HG03457 (cell line): ENCODE measurements around the gene FKRP.
"Not testable (repeated sequence)": the region's sequence is repeated elsewhere in the genome, so short reads cannot be mapped to it uniquely, and the experiment has no call there.

Experiments used
- ATAC-seq: cut with Tn5 transposase; IDR thresholded peaks from one replicate; pipeline ENCODE4 v1.9.1; 2021; ENCODE audit warnings: moderate number of reproducible peaks; ENCODE audit not compliant: unreplicated experiment

Gene FKRP

GRCh38 chr19:46755853-46756543 lies 10.1 kb downstream of the FKRP start:
- ATAC-seq, result no peak

- no peak for ATAC-seq
Measured at GRCh38 chr19:46756544-46756888, 10.7 kb downstream of the FKRP start.

- ATAC-seq, result no peak
Measured at GRCh38 chr19:46759206-46759605, 13.3 kb downstream of the FKRP start.

- ATAC-seq, result no peak
Measured at GRCh38 chr19:46759817-46760333, 14.0 kb downstream of the FKRP start.

- no peak for ATAC-seq
Measured at GRCh38 chr19:46760363-46760762, 14.5 kb downstream of the FKRP start.

DNA sequence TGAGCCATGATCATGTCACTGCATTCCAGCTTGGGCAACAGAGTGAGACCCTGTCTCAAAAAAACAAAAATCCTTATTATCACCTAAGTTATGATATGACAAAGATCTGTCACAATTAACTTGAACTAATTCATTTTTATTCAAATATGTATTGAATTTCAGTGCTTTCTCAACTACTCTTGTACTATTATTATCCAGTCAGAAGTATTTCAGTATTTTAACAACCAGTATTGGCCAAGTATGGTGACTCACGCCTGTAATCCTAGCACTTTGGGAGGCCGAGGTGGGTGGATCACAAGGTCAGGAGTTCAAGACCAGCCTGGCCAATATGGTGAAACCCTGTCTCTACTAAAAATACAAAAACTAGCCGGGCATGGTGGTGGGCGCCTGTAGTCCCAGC lies 15.0 kb downstream of the FKRP start:
- not testable (repeated sequence) for ATAC-seq

GRCh38 chr19:46761418-46761831 lies 15.6 kb downstream of the FKRP start:
- ATAC-seq, result no peak

DNA sequence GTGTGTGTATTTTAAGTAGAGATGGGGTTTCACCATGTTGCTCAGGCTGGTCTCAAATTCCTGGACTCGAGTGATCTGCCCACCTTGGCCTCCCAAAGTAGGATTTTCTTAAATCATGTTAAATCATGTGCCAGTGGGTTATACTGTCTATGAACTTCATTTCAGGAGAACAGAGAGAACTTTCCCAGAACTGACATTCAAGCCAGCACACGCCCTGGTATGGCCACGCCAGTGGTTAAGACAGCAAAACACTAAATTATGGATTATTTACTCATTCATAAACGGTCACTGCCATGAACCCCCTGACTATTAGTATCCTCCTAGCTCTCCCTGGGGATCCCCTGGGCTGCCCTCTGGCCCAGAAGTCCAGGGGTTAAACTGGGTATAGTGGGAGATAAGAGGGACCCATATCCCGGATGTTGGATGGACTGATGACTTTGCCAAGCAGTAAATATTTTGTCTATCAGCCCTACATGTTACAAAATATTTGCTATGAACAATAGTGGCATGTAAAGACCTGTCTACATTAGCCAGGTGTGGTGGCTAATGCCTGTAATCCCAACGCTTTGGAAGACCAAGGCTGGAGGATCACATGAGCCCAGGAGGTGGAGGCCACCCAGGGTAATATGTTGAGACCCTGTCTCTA lies 16.5 kb downstream of the FKRP start:
- ATAC-seq, result no peak

DNA sequence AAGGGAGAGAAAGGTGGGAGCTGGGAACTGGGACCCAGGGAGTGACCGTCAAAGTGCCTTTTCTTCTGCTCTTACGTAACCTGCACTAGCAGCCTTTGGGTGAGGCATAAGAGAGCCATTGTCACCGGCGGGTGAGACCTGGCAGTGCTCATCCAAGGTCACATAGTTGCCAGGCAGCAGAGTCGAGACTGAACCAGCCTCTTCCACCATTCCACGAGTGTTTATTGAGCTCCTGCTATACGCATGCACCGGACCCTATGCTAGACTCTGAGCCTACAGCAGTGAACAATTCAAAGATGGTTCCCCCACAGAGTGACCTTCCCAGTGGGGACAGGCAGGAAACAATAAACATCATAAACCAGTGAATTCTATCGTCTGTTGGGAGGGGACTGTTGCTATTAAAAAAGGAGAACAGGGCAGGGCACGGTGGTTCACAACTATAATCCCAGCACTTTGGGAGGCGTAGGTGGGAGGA lies 19.0 kb downstream of the FKRP start:
- no peak for ATAC-seq

- ATAC-seq, result no peak
Measured at GRCh38 chr19:46766569-46767317, 20.9 kb downstream of the FKRP start.

GRCh38 chr19:46768746-46769145 lies 22.9 kb downstream of the FKRP start:
- not testable (repeated sequence) for ATAC-seq

- no peak for ATAC-seq
Measured at GRCh38 chr19:46772170-46773017, 26.5 kb downstream of the FKRP start.

GRCh38 chr19:46773018-46773399 lies 27.2 kb downstream of the FKRP start:
- ATAC-seq, result no peak

DNA sequence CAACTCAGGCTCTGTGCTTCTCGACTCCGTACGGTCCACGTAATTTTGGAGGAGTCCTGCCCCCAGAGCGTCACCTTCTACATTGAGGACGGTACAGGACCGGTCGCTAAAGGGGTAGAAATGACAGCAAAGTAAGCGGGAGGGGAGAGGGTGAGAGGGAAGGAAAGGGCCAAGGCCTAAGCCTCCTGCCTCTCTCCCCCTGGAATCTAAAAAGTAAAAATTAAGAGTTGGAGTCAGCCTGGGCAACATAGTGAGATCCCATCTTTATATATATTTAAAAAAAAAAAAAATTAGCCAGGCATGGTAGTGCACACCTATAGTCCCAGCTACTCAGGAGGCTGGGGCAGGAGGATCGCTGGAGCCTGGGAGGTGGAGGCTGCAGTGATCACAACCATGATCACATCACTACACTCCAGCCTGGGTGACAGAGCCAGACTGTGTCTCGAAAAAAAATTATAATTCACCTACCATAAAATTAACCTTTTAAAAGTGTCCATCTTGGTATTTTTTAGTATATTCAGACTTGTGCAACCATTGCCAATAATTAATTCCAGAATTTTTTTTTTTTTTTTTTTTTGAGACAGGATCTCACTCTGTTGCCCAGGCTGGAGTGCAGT lies 29.9 kb downstream of the FKRP start:
- ATAC-seq, result no peak

DNA sequence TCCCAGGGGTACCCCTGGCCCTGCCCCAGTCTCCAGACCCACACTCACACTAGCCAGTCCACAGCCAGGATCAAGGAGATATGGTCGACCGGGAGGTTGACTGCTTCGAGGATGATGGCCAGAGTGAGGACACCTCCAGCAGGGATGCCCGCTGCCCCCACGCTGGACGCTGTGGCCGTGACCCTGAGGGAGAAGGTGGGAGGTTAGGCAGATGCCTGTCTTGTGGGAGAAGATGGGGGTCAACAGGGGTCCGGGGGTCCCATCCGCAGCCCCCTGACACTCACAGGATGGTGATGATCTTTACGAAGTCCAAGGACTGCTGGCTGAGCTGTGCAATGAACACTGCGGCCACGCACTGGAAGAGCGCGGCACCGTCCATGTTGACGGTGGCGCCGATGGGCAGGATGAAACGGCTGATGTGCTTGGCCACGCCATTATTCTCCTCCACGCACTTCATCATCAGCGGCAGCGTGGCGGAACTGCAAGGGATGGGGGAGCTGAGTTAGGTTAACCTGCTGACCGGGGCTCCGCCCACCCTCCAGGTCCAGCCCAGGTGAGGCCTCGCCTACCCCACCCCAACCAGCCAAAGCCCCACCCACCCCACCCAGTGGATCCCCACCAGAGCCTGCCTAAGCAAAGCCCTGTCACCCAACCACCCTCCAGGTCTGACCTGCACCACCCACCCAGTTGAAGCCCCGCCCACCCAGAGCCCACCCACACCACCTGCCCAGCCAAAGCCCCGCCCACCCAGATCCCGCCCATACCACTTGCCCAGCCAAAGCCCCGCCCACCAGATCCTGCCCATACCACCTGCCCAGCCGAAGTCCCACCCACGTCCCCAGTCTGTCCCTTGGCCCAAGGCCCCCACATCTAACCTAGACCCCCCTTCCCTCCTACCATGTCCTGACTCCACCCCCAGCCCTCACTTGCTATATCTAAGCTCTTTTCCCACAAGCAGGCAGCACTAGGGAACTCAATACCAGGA lies 31.4 kb downstream of the FKRP start:
- ATAC-seq, result no peak

- not testable (repeated sequence) for ATAC-seq
Measured at GRCh38 chr19:46777956-46778645, 32.2 kb downstream of the FKRP start.

GRCh38 chr19:46782355-46783019 lies 36.6 kb downstream of the FKRP start:
- no peak for ATAC-seq

- no peak for ATAC-seq
Measured at GRCh38 chr19:46783670-46784069, 37.8 kb downstream of the FKRP start.
